ENCODE results near the gene ANKRD44.

DNA sequence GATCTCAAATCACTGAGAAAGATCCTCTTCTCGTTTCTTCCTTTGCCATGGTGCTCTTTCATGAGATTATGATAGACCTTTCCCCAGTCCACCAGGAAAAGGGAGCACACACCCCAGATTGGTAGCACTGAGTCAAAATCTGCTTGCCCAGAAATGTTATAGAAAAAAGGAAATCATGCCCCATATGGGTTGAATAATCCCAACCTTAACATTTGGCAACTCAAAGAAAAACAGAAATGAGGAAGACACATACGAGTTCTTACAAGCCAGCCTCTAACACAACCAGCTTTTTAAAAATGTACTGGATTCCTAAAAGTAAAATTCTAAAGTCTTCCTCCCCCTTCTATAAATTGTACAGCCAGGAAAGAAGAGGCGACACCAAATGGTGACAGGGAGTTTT is 103.0 kb downstream of the ANKRD44 start:
- TF ChIP-seq, protein P1, sequence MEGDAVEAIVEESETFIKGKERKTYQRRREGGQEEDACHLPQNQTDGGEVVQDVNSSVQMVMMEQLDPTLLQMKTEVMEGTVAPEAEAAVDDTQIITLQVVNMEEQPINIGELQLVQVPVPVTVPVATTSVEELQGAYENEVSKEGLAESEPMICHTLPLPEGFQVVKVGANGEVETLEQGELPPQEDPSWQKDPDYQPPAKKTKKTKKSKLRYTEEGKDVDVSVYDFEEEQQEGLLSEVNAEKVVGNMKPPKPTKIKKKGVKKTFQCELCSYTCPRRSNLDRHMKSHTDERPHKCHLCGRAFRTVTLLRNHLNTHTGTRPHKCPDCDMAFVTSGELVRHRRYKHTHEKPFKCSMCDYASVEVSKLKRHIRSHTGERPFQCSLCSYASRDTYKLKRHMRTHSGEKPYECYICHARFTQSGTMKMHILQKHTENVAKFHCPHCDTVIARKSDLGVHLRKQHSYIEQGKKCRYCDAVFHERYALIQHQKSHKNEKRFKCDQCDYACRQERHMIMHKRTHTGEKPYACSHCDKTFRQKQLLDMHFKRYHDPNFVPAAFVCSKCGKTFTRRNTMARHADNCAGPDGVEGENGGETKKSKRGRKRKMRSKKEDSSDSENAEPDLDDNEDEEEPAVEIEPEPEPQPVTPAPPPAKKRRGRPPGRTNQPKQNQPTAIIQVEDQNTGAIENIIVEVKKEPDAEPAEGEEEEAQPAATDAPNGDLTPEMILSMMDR (IDR thresholded peaks at IDR 0.05; ENCODE audit: low read length) = no peak
- no peak for TF ChIP-seq EZH2 (IDR thresholded peaks at IDR 0.05; ENCODE audit: borderline replicate concordance, low read length)
